Measurements from ENCODE around the gene ESR1. TPM values are rescaled to one million over a fixed set of nuclear protein-coding genes. Genes with fewer than 3 reads are reported as not detected.

Gene ESR1
- total and polyA plus RNA-seq, 2 donors (not counting 3 experiments of a cell fraction or from before 2014, with no cell fraction given) = 0.01 TPM; not detected in 1

- Histone ChIP-seq H3K9me3 (replicated peaks; ENCODE audit: control insufficient read depth, insufficient read depth, low read length) (no peaks in the 10 kb centered on the region), H2AFZ (ENCODE audit: low read depth, low read length) (no peak overlapping the region), H3K4me3 (replicated peaks in 1 of 3; ENCODE audit: insufficient read depth in 1 of 3, low read depth in 1 of 3, low read length in 3 of 3) (no peak overlapping the region), H4K20me1 (replicated peaks; ENCODE audit: control insufficient read depth, extremely low read depth, insufficient read depth, low read length) (no peaks in the 10 kb centered on the region), H3K79me2 (ENCODE audit: control insufficient read depth, insufficient read depth, low read length) (no peaks in the 10 kb centered on the region), H3K36me3 (ENCODE audit: control insufficient read depth in 2 of 2, extremely low read depth in 1 of 2, insufficient read depth in 2 of 2, low read length in 2 of 2) (no peaks in the 10 kb centered on the region), H3K27ac (ENCODE audit: insufficient read depth, low read depth, low read length) (no peak overlapping the region), H3K9me1 (replicated peaks; ENCODE audit: control insufficient read depth, extremely low read depth, insufficient read depth, low read length) (no peaks in the 10 kb centered on the region), H3K27me3 (ENCODE audit: control insufficient read depth in 2 of 2, insufficient read depth in 2 of 2, low read length in 2 of 2) (no peaks in the 10 kb centered on the region), H3K4me1 (ENCODE audit: control insufficient read depth, extremely low read depth, insufficient read depth, low read length) (peaks cover 3% of the 10 kb centered on the region), H3K4me2 (ENCODE audit: insufficient read depth, low read length) (no peak overlapping the region), H3K9ac (replicated peaks; ENCODE audit: extremely low read depth, insufficient read depth, low read length) (no peak overlapping the region)
- intact Hi-C loops (cut with micrococcal nuclease) = loop anchor here (1.0 kb wide), 1 partner anchor 17 kb away; no protein-coding TSS in a partner anchor
- no TSS peak for BruUV-seq (replicated peaks)
- DNase-seq (ENCODE audit: low read depth, low spot score) = peak; percentile 66
- dilution Hi-C loops (cut with MboI; ENCODE audit: extremely low pct_ligation_motif_present, low sequenced_read_pairs) = no loop called here
- no peak for FAIRE-seq
- no peak for TF ChIP-seq POLR2AphosphoS5 (IDR thresholded peaks at IDR 0.05; ENCODE audit: insufficient read depth, low read depth, low read length)
- TF ChIP-seq MAX (IDR thresholded peaks at IDR 0.05; ENCODE audit: insufficient read depth, insufficient read length) = no peak
- TF ChIP-seq POLR2A (IDR thresholded peaks at IDR 0.05; ENCODE audit: low read depth, low read length) = no peak
- no peak for TF ChIP-seq JUN (IDR thresholded peaks at IDR 0.05; ENCODE audit: borderline replicate concordance, insufficient read depth, insufficient read length, low read depth)
- no peak for TF ChIP-seq FOS (IDR thresholded peaks at IDR 0.05; ENCODE audit: borderline replicate concordance, insufficient read depth, low read length)
- no peak for TF ChIP-seq CTCF (IDR thresholded peaks at IDR 0.05; ENCODE audit: extremely low read depth in 1 of 2, insufficient read depth in 1 of 2, low read depth in 1 of 2, low read length in 2 of 2)
- no peak for TF ChIP-seq EZH2 (IDR thresholded peaks at IDR 0.05; ENCODE audit: borderline replicate concordance, low read depth, low read length, severe bottlenecking)
- TF ChIP-seq GATA2 (IDR thresholded peaks at IDR 0.05; ENCODE audit: insufficient read depth, insufficient read length, low read depth, low read length) = no peak
- TF ChIP-seq MYC (IDR thresholded peaks at IDR 0.05; ENCODE audit: low read depth, low read length) = no peak
- ChIA-PET CTCF (interaction anchor here (1.2 to 2.7 kb wide), 3 partner anchors 9 to 12 kb away, joined by 4 to 23 read pairs (median 5); no protein-coding TSS in a partner anchor), POLR2A (no interaction called here)
These were observed 305.2 kb downstream of the ESR1 start for GRCh38 chr6:152112491-152113261.
